ENCODE measurements around the gene TSBP1.
"Not testable (repeated sequence)": the region's sequence is repeated elsewhere in the genome, so short reads cannot be mapped to it uniquely, and the experiment has no call there.

The TSBP1 gene

GRCh38 chr6:32291543-32291942 is 80.2 kb downstream of the TSBP1 start:
- no peak for DNase-seq (ENCODE audit: low read depth)
- no peak for TF ChIP-seq CTCF (IDR thresholded peaks at IDR 0.05; ENCODE audit: insufficient read depth, low read depth, low read length, missing control alignments)
- H3K4me3 ChIP-seq (ENCODE audit: low read depth, low read length) = no peak overlapping the region

- no peak for TF ChIP-seq CTCF (IDR thresholded peaks at IDR 0.05; ENCODE audit: insufficient read depth, low read depth, low read length, missing control alignments)
- DNase-seq (ENCODE audit: low read depth) = no peak
- no peak overlapping the region for H3K4me3 ChIP-seq (ENCODE audit: low read depth, low read length)
Measured at GRCh38 chr6:32290886-32291450, 80.7 kb downstream of the TSBP1 start.

- no peak for DNase-seq (ENCODE audit: low read depth)
- no peak overlapping the region for H3K4me3 ChIP-seq (ENCODE audit: low read depth, low read length)
- TF ChIP-seq CTCF (IDR thresholded peaks at IDR 0.05; ENCODE audit: insufficient read depth, low read depth, low read length, missing control alignments) = no peak
Measured at GRCh38 chr6:32288426-32288825, 83.3 kb downstream of the TSBP1 start.

GRCh38 chr6:32273801-32274577 is 97.7 kb downstream of the TSBP1 start:
- H3K4me3 ChIP-seq (ENCODE audit: low read depth, low read length) = not testable (repeated sequence)
- DNase-seq (ENCODE audit: low read depth) = peak; percentile 2

GRCh38 chr6:32271429-32271828 is 100.3 kb downstream of the TSBP1 start:
- DNase-seq (ENCODE audit: low read depth) = peak; percentile 76
- no peak overlapping the region for H3K4me3 ChIP-seq (ENCODE audit: low read depth, low read length)
- no peak for TF ChIP-seq CTCF (IDR thresholded peaks at IDR 0.05; ENCODE audit: insufficient read depth, low read depth, low read length, missing control alignments)

- not testable (repeated sequence) for H3K4me3 ChIP-seq (ENCODE audit: low read depth, low read length)
- DNase-seq (ENCODE audit: low read depth) = peak; percentile 33
Measured at GRCh38 chr6:32268459-32268858, 103.2 kb downstream of the TSBP1 start.

GRCh38 chr6:32267035-32267434 is 104.7 kb downstream of the TSBP1 start:
- H3K4me3 ChIP-seq (ENCODE audit: low read depth, low read length) = no peak overlapping the region
- no peak for DNase-seq (ENCODE audit: low read depth)
- TF ChIP-seq CTCF (IDR thresholded peaks at IDR 0.05; ENCODE audit: insufficient read depth, low read depth, low read length, missing control alignments) = no peak

GRCh38 chr6:32257262-32257661 is 114.4 kb downstream of the TSBP1 start:
- not testable (repeated sequence) for DNase-seq (ENCODE audit: low read depth); H3K4me3 ChIP-seq (ENCODE audit: low read depth, low read length)
